Neutrophil (primary cell): ENCODE results near the gene PLAAT4.

Source experiments
- H3K27ac ChIP-seq: fragments of 200-600 bp; sonication (generic); 2 replicates; pipeline ENCODE4 v1.5.1; 2016; ENCODE audit warnings: mild to moderate bottlenecking, moderate library complexity
- H3K27me3 ChIP-seq: fragments of 200-600 bp; sonication (generic); 2 replicates; pipeline ENCODE4 v1.6.0; 2016; ENCODE audit warnings: mild to moderate bottlenecking
- H3K36me3 ChIP-seq: fragments of 200-600 bp; sonication (generic); 2 replicates; pipeline ENCODE4 v1.5.1; 2017
- H3K4me1 ChIP-seq, 2 experiments: fragments of 200-600 bp in 1 of 2; sonication (generic) in 1 of 2; 1 replicate in 1 of 2; 2 replicates in 1 of 2; pipeline versions ENCODE4 v1.5.1 to v1.6.1; 2013 to 2016; ENCODE audit warnings: low read depth in 1 of 2, low read length in 1 of 2, mild to moderate bottlenecking in 1 of 2, moderate library complexity in 1 of 2; ENCODE audit not compliant: control insufficient read depth in 1 of 2, insufficient read depth in 1 of 2
- H3K4me3 ChIP-seq, 2 experiments: fragments of 200-600 bp in 1 of 2; sonication (generic) in 1 of 2; 1 replicate in 1 of 2; 2 replicates in 1 of 2; pipeline ENCODE4 v1.5.1; 2013 to 2016; ENCODE audit warnings: low read depth in 1 of 2, low read length in 1 of 2, mild to moderate bottlenecking in 1 of 2, moderate library complexity in 1 of 2
- H3K9me3 ChIP-seq: fragments of 200-600 bp; sonication (generic); 2 replicates; pipeline ENCODE4 v1.5.1; 2016
- TF ChIP-seq, protein P1 (sequence below): fragments of 200-600 bp; sonication (generic); IDR thresholded peaks from 2 replicates; pipeline ENCODE4 v1.5.1; 2016; ENCODE audit warnings: antibody characterized with exemption

Gene PLAAT4

DNA sequence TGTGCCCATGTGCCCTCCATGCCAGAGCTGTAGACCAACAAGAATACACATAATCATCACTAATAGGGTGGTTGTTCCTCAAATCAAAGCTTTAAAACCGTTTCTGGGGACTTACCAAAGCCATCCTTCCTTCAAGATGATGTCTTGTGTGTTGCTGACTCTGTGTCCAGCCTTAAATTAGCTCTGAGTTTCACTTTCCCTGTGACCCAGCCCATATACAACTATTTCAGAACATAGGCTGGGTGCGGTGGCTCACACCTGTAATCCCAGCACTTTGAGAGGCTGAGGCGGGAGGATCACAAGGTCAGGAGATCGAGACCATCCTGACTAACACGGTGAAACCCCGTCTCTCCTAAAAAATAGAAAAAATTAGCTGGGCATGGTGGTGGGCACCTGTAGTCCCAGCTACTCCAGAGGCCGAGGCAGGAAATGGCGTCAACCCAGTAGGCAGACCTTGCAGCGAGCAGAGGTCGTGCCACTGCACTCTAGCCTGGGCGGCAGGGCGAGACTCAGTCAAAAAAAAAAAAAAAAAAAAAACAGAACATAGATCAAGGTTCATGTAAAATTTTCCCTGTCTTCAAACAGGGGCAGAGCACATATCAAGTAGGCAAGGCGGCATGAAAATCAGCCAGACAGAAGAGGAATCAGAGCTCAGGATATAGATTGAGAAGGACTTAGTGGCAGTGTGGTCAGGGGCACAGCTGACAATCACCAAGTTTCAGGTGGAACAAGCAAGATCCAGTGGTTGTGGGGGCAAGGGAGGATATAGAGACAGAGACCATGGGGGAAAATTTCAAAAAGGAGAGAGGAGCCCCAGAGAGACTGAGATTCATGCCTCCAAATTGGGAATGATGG lies 26.8 kb downstream of the PLAAT4 start, which contains the start of gene PLAAT2:
PLAAT2 (minus strand) TSS at position 179 of the 855 bp plus-strand sequence; CDS start at position 124, 55 bp downstream.
- no peaks in the 10 kb centered on the region for H3K4me1 ChIP-seq
- H3K9me3 ChIP-seq: no peaks in the 10 kb centered on the region
- no peaks in the 10 kb centered on the region for H3K27me3 ChIP-seq
- H3K36me3 ChIP-seq: no peaks in the 10 kb centered on the region
- TF ChIP-seq, protein P1, sequence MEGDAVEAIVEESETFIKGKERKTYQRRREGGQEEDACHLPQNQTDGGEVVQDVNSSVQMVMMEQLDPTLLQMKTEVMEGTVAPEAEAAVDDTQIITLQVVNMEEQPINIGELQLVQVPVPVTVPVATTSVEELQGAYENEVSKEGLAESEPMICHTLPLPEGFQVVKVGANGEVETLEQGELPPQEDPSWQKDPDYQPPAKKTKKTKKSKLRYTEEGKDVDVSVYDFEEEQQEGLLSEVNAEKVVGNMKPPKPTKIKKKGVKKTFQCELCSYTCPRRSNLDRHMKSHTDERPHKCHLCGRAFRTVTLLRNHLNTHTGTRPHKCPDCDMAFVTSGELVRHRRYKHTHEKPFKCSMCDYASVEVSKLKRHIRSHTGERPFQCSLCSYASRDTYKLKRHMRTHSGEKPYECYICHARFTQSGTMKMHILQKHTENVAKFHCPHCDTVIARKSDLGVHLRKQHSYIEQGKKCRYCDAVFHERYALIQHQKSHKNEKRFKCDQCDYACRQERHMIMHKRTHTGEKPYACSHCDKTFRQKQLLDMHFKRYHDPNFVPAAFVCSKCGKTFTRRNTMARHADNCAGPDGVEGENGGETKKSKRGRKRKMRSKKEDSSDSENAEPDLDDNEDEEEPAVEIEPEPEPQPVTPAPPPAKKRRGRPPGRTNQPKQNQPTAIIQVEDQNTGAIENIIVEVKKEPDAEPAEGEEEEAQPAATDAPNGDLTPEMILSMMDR: no peak
- no peak within 1 kb of the TSS for H3K4me3 ChIP-seq
- no peak within 1 kb of the TSS for H3K27ac ChIP-seq

DNA sequence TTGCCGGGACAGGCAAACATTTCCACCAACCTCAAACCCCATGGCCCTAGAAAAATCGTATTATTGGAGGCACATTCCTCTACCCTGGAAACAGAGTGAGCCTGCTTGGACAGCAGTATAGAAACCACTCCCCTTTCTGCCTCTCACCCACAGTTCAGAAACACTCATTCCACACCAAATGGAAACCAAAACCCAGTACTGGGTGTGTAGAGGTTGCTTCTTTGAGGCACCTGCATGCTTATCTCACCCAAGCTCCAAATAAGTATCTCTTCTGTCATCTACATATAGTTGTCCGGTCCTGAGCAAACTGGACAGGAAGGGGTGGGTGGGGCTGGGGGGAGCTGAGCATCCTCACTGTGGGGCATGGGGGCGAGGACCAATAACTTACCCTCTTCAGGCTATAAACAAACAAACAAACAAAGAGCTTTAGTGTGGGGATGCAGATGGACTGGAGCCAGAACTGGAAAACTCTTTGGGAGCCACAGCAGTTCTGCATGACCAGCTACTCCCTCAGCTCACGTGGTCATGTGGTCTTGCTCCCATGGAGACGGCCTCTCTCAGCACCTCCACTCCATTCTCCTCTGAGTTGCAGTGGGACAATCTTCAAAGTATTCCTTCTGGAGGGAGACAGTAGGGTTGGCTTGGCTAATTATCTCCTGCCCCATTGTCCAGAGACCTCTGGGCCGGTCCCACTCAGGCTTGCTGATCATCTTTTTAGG lies 27.6 kb downstream of the PLAAT4 start:
- TF ChIP-seq, protein P1: no peak
- no peak overlapping the region for H3K4me3 ChIP-seq
- no peak overlapping the region for H3K27ac ChIP-seq
- no peaks in the 10 kb centered on the region for H3K9me3 ChIP-seq
- H3K36me3 ChIP-seq: no peaks in the 10 kb centered on the region
- H3K4me1 ChIP-seq: no peaks in the 10 kb centered on the region
- no peaks in the 10 kb centered on the region for H3K27me3 ChIP-seq

DNA sequence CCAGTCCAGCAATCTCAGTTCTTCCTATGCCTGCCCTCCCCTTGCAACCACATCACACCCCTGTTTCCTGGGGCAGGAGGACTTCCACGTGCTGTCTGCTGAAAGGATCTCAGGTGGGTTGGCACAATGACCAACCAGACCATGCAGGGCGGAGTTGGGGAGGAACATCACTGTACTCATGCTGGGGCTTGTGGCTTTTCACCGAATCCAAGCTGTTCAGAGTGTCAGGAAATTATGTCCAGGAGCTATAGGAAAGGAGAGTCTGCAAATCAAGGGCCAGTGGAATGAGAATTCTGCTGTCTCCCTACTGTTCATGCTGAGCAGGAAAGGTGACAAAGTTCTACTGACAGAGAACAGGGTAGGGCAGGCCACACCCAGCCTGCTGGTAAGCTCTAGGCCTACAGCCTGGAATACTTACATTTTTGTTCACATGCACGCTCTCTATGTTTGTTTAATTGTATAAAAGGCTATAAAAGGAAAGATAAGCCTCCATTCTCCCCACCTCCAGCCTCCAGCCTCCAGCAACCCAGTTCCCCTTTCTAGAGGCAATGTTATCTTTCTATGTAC lies 28.3 kb downstream of the PLAAT4 start:
- H3K27me3 ChIP-seq: no peaks in the 10 kb centered on the region
- TF ChIP-seq, protein P1: no peak
- H3K9me3 ChIP-seq: no peaks in the 10 kb centered on the region
- no peaks in the 10 kb centered on the region for H3K36me3 ChIP-seq
- H3K4me3 ChIP-seq: no peak overlapping the region
- H3K4me1 ChIP-seq: no peaks in the 10 kb centered on the region
- H3K27ac ChIP-seq: no peak overlapping the region

DNA sequence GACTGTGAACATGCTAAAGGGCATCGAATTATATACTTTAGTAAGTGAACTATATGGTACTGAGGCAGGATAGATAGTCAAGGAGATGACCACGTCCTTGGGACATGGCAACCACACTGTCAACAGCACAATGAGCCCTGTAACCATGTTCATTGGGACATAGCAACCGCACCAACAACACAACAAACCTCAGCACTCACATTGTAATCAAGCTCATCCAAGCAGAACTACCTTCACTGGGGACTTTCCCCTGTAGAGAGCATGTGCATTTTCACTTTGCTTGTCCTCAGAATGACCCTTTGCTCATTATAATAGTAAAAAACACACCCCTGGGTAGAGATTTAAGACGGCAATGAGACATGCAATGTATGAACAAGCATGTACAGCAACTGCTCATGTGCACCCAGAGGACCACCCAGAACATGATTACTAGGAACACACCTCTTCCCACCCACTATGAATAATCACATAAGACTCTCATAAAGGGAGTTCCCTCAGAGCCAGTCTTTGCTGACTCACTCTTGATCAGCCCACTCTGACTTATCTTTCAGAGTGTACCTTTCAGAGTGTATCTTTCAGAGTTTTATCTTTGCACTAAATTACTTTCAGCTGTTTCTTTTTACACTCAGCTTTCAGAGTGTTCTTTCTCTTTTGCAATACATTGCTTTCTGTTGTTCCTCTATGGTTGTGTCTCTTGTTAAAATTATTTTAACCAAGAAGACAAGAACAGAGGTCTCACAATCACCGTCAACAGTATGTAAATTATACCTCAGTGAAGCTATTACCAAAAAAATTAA lies 30.6 kb downstream of the PLAAT4 start:
- Histone ChIP-seq H3K9me3 (no peaks in the 10 kb centered on the region), H3K4me3 (no peak overlapping the region), H3K36me3 (no peaks in the 10 kb centered on the region), H3K27ac (no peak overlapping the region), H3K4me1 (no peaks in the 10 kb centered on the region), H3K27me3 (no peaks in the 10 kb centered on the region)
- TF ChIP-seq, protein P1: no peak

DNA sequence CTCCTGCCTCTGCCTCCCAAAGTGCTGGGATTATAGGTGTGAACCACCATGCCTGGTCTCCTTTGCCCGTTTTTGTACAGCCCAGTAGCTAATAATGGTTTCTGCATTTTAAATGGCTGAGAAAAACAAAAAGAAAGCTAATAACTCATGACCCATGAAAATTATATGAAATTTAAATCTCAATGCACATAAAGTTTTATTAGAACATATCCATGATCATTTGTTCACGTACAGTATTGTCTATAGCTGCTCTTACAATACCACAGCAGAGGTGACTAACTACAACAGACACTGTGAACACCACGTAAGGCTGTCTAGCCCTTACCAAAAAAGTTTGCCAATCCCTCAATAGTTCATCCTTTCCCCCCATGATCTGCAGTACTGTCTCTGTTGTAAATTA lies 33.0 kb downstream of the PLAAT4 start:
- Histone ChIP-seq H3K4me3 (no peak overlapping the region), H3K4me1 (peaks cover 6 to 8% of the 10 kb centered on the region in 2 experiments), H3K9me3 (no peaks in the 10 kb centered on the region), H3K27ac (no peak overlapping the region), H3K27me3 (no peaks in the 10 kb centered on the region), H3K36me3 (no peaks in the 10 kb centered on the region)
- TF ChIP-seq, protein P1: no peak
